DMS153 (cell line): ENCODE results near the gene AVPR2.

Experiments used
- DNase-seq: peaks from one replicate; lab custom pipeline; 2025; lab: John Stamatoyannopoulos, UW

Gene AVPR2

DNA sequence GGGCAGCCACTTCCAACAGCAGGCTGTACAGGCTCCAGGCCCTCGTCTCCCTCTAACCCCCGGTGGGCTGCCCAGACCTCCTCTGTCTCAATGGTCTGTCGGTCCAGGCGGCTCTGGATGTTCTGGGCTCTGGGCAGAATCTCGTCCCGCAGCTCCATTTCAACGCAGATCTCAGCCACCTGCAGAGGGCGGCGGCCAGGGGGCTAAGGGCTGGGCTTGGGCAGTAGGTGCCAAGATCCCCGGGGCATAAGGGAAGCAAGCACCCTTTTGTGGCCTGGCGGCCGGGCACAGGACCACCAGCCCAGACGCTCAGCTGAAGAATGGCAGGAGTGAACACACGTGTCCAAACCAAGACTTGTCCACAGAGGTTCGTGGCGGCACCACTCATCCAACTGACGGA, 9.2 kb downstream of the AVPR2 start:
- DNase-seq: no peak

DNA sequence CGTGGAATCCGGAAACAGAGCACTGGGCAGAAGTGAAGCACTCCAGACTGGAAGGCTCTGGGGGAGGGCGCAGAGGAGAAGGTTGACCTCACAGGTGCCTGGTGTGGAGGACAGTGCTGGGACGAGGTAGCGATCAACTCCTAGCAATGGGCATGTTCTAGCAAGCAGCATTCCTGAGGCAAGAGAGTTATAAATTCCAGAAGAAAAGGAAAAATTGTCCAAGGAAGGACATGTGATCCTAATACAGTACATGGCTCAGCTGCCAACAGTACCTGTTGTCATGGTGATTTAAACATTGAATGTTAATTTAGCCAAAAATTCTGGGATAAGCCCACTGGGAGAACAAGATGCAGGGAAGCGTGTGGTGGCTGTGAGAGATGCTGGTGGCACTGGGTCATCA, 13.4 kb downstream of the AVPR2 start:
- DNase-seq: no peak

- no peak for DNase-seq
Observed at GRCh38 chrX:153919281-153919680, 14.8 kb downstream of the AVPR2 start.

DNA sequence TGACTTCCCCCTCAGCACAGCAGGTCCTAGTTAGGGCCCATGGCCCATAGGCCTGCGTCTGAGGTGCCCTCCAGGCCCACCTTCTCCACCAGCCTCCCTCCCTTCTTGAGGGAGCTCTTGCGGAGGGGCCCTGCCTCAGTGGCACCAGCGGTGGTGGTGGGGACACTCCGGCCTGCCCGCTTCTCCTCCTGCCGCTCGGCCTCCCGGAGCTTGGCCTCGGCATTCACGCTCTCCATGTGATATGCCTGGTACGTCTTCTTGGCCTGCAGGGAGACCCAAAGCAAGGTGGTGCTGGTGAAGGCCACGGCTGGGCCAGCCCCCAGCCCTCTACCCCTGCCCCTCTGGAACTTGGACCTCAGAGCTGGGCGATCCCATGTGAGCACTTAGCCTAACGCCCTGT, 16.1 kb downstream of the AVPR2 start:
- no peak for DNase-seq

GRCh38 chrX:153921070-153921469, 16.6 kb downstream of the AVPR2 start:
- no peak for DNase-seq

DNA sequence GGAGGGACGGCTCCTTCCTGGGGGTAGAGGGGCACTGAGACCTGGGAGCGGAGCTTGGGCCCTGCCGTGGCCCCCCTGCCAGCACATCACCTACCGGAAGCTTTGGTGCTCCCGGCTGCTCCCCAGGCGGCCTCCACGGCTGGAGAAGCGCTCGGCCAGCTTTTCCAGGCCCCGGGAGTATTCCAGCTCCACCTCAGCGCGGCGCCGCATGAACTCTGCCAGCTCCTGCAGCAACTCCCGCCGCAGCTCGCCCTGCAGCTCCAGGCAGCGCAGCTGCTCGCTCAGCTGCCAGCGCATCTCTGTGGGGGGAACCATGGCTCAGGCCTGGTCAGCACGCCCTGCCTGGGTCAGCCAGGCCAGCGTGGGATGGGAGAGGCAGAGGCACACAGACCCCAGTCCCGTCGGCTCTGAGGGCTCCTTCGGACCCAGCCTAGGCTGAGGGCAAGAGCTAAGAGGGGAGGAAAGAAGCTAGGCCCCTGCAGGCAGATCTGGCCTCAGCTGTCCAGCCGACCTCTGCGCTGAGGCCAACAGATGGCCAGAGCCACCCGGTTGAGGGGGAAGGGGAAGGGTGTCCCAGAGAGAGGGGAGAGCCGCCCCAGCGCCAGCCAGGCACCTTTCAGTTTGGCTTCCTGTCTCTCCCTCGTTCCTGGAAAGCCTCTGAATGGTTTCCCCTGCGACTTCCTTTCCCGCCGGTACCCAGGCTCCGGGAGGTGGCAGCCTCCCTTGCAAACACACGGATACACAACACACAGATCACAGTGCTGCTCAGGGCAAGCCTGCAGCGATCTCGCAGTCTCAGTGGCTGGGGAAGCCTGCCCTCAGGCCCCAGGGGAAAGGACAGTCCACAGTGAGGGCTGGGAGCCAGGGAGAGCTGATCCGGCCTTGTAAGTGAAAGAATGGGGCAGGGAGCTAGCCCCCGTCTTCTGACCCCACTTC, 17.3 kb downstream of the AVPR2 start:
- DNase-seq: no peak

DNA sequence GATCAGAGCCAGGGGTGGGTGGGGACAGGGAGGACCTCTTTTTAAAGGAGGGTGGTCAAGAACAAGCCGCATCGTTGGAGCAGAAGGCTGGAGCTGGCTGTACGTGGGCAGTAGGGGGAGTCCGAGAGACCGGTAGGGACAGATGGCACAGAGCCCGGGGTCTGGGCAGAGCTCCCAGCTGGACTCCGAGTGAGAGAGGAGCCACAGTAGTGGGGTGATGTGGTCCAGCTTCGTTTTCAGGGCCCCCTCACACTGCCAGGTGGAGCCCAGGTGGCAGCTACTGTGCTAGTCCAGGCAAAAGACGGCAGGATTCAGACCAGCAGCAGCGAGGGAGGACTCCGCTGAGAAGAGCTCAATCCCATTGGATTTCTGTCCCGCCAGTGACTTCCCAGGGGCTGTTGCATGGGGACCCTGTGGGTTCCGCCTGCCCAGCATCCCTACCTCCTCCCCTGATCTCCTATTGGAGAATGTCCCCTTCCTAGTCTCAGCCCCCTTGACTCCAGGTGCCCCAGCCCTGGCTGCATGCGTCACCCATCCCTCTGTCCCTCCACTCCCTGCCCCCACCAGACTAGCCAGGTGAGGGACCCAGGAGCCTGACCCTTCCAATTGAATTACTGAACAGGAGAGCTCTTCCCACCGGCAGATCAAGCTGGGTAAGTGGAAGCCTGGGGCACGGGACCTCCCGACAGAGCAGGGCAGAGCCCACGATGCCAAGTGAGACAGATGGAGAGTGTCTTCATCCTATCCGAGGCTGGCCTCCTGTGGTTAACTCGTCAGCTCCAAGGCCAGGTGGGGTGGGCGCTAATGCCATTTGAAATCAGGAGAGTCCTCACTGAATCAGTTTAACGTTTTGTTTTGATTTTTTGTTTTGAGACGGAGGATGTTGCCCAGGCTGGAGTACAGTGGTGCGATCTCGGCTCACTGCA, 18.7 kb downstream of the AVPR2 start:
- no peak for DNase-seq

DNA sequence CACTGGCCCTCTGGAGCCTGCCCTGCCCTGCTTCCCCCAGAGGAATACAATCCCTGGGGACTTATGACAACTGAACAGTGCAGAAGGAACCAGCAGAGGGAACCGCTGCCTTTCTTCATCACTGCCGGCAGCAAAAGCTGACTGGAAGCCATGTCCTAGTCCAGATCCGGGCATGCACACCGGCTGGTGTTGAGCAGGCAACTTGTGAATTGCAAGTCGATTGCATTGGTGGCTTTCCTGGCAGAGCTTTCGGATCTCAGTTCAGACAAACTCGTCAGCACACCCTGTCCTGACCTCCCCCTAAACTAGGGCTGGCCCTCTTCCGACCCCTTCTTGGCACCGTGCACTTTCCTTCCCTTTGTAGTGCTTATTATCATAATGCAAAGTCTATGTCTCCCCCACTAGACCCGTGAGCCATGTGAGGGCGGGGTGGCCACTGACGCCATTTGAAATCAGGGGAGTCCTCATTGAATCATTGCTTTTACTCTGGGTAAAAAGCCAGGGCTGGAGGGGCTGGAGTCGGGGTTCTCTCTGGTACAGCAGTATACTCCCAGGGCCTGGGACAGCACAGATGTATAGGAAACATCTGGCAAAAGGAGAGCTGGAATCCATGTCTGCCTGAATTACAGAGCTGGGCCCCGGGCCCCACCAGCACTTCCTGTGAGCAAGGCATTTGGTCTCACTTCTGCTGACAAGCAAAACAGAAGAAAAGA, 19.8 kb downstream of the AVPR2 start:
- DNase-seq: peak; percentile 73

DNA sequence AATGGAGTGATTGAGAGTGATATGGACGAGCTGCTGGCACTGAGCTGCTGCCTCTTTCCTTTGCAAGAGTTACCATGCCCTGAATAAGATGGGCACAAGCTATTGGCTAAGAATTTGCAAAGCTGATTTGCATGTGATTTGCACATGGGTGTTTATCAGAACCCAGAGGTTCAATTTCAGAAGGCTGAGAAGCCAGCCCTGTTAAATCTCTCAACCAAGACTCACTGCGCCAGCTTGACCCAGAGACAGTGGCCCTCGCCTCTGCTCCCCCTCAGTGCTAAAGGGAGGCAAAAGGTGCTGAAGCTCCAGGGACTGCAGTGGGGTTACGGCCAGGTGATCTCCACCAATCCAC, 20.9 kb downstream of the AVPR2 start:
- DNase-seq: no peak

DNA sequence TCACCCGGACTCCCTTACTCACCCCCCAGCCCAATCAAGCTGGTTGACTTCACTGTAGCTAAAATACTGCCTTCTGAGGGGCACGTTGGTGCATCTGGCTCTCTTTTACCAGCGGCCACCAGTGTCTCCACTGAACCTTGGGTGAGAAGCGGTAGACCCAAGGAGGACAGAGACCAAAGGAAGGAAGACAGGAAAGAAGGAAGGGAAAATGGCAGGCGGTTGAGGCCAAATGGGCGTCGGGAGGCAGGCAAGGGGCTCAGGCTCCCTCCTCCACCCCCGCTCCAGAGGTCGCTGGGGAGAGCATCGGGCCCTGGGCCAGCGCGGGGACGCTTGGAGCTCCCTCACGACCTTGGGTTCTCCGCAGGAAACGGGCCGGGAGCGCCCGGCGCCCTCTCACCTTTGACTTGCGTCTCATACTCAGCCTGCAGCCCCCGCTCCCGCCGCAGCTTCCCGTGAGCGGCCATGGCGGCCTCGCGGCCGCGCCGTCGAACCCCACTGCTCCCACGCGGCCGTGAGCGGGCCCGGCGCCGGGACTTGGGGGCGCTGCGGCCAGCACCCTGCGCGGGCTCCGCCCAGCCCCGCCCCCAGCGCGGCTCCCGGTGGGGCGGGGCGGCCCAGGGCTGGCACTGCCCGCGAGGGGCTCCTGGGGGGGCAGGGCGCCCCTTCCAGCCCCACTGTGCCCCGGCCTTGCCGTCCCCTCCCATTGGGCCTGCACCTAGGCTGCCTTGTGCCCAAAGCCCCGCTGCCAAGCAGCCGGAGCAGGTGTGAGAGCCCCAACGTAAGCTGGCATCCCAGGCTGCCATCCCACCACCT, 21.5 kb downstream of the AVPR2 start, which contains the start of gene ARHGAP4:
ARHGAP4 (minus strand) TSS at position 526 of the 813 bp plus-strand sequence; CDS start at position 464, 62 bp downstream.
- DNase-seq: no peak

- no peak for DNase-seq
Observed at GRCh38 chrX:153926552-153926857, 22.0 kb downstream of the AVPR2 start.

GRCh38 chrX:153926858-153927671, 22.6 kb downstream of the AVPR2 start:
- DNase-seq: peak; percentile 71

GRCh38 chrX:153927672-153927921, 23.1 kb downstream of the AVPR2 start:
- DNase-seq: no peak

DNA sequence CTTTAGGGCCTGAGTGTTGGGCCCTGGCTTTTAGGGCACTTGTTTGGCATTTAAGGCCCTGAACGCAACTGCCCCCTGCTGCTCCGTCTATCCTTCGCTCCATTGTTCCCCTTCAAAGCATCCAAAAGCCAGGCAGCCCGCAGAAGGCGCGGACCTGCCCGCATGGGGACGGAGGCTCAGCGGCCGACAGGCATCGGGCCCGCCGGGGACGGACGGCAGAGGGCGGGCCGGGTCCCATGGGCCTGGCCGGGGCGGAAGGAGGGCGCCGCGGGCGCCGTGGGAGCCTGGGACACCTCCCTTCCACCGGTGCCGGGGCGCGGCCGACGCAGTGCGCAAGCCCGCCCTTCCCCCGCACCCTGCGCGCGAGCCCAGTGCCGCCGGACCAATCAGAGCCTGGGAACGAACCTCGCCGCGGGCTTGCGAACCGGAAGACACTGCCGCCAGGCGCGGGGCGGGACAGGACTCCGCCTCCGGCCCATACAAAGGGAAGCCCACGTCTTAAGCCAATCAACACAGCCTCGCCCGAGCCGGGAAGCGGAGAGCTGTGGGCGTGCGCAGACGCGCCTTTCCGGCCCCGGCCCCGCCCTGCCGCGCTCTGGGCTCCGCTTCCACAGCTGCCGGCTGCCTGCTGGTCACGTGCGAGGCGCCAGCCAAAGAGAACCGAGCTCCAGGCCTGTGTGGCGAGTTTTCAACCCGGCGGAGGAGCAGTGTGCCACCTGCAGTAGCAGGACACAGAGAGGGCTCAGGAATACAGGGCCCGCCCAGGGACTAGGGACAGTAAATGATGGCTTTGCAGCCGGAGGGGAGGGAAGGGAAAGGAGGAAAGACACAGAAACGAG, 23.7 kb downstream of the AVPR2 start:
- peak; percentile 99 for DNase-seq

DNA sequence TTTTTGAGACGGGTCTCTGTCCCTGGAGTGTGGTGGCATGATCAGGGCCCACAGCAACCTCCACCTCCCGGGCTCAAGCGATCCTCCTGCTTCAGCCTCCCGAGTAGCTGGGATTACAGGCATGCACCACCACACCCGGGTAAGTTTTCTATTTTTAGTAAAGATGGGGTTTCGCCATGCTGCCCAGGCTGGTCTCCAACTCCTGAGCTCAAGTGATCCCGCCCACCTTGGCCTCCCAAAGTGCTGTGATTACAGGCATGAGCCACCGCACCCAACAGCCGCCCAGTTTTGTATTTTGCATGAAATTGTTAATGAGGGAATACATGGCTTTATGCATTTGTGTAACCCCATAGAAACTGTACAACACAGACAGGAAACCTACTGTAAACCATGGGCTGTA, 24.4 kb downstream of the AVPR2 start:
- DNase-seq: no peak

DNA sequence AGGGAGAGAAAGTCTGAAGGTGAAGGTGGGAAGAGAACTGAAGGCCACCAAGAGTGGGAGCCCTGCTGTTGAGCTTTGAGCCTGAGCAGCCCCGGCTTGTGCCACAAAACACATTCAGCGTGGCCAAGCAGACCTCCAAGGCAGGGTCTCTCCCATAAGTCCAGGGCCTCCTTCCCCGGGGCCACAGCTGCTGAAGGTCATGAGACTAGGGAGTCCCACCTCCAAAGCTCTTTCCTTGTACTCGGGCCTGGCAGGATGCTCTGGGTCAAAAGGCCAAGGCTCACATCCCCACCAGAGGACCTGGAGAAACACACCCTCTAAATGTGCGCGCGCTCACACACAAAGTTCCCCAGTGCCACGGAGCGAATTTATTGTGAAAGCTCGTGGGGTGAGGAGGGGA, 25.1 kb downstream of the AVPR2 start:
- DNase-seq: no peak

DNA sequence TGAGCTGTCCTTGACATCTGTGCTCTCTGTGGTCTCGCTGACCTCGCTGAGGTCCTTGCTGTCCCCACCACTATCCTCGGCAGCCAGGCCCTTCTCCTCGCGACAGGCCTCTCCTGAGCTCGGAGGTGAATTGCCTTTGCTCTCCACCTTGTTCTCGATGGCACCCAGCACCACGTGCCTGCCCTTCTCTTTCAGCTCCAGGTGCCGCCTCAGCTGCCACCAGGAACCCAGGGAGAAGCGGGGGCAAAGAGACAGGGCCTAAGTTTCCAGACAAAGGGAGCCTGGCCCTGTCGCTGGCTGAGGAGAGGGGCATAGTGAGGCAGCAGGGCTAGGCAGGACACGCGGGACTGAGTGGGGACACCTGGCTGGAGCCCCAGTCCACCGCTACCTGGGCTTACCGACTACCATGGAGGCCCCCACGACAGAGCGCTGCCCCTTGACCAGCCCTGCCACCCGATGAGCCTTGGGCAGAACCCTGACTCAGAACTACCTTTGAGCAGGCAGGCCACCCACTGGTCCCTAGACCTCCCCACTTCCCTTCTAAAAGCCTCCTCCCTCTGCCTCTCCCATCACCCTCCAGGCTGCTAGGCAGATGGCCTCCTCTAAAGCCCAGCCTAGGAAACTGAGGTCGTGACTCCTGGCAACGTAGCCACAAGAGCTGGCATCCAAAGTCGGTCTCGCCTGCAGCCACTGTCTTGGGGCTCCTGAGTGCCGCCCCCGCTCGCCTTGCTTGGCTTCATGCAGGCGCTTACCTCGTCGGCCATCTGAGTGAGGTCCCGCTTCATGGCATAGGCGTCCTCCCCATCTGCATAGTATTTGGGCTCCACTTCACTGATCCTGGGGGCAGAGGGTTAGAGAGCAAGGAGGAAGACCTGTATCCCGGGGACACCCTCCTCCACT, 25.8 kb downstream of the AVPR2 start:
- DNase-seq: no peak

GRCh38 chrX:153931151-153931550, 26.7 kb downstream of the AVPR2 start:
- DNase-seq: no peak

DNA sequence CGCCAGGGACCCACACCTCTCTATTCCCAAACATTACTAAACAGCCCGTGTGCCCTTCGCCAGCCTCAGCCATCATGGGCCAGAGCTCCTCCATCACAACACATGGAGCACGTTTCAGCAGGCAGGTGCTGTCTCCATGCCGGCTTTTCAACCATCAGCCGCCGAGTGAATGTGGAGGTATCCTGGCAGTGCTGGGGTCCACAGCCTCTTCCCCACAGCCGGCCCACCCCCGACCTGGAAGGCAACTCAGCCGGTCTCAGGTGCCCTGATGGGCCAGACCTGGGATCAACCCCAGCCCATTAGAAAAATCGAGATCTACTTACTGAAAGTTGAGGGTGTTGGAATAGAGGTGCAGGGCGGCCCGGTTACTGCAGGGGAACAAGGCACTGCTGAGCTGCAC, 27.3 kb downstream of the AVPR2 start:
- DNase-seq: no peak
